SK-N-SH treated with all-trans-retinoic acid at 6 μM for 48 hours (cell line): Measurements from ENCODE around the gene NXPH2.
"Not testable (repeated sequence)": the region's sequence is repeated elsewhere in the genome, so short reads cannot be mapped to it uniquely, and the experiment has no call there.

Experiments
- ATAC-seq: fragments of 200-7000 bp; cut with Tn5 transposase; 3 replicates; pipeline ENCODE4 v1.9.1; 2020; ENCODE audit warnings: mild to moderate bottlenecking, moderate library complexity
- ARNTL ChIP-seq: fragments of 450-650 bp; formaldehyde crosslinking; IDR thresholded peaks from 2 replicates; pipeline ENCODE4 v1.5.0; 2020; ENCODE audit warnings: low read depth, mild to moderate bottlenecking, moderate library complexity, borderline replicate concordance
- BACH2 ChIP-seq: fragments of 250-450 bp; sonication (Bioruptor Pico); IDR thresholded peaks from 2 replicates; pipeline ENCODE4 v1.9.0; 2021; ENCODE audit warnings: mild to moderate bottlenecking, borderline replicate concordance
- CREB5 ChIP-seq: fragments of 250-450 bp; sonication (Bioruptor Pico); IDR thresholded peaks from 2 replicates; pipeline ENCODE4 v1.5.1; 2020; ENCODE audit warnings: low read depth, mild to moderate bottlenecking, moderate library complexity
- CSDC2 ChIP-seq: fragments of 250-450 bp; sonication (Bioruptor Pico); IDR thresholded peaks from 2 replicates; pipeline ENCODE4 v1.5.0; 2020; ENCODE audit warnings: mild to moderate bottlenecking, moderate library complexity
- ESRRG ChIP-seq: fragments of 250-450 bp; sonication (Bioruptor Pico); IDR thresholded peaks from 2 replicates; pipeline ENCODE4 v1.6.1; 2021; ENCODE audit warnings: mild to moderate bottlenecking
- GLIS3 ChIP-seq: fragments of 250-450 bp; sonication (Bioruptor Pico); IDR thresholded peaks from 2 replicates; pipeline ENCODE4 v1.5.0; 2020; ENCODE audit warnings: mild to moderate bottlenecking, moderate library complexity
- ISL1 ChIP-seq: fragments of 250-450 bp; sonication (Bioruptor Pico); IDR thresholded peaks from 2 replicates; pipeline ENCODE4 v2.1.2; 2022; ENCODE audit warnings: mild to moderate bottlenecking, moderate library complexity
- OSR1 ChIP-seq: fragments of 250-450 bp; sonication (Bioruptor Pico); IDR thresholded peaks from 2 replicates; pipeline ENCODE4 v1.8.0; 2022; ENCODE audit warnings: moderate library complexity, mild to moderate bottlenecking, inconsistent platforms
- PATZ1 ChIP-seq: fragments of 250-450 bp; sonication (Bioruptor Pico); IDR thresholded peaks from 2 replicates; pipeline ENCODE4 v1.8.0; 2020; ENCODE audit warnings: mild to moderate bottlenecking, moderate library complexity, borderline replicate concordance
- PPARA ChIP-seq: fragments of 250-450 bp; sonication (Bioruptor Pico); IDR thresholded peaks from 2 replicates; pipeline ENCODE4 v1.5.0; 2020; ENCODE audit warnings: mild to moderate bottlenecking, borderline replicate concordance
- RARB ChIP-seq: fragments of 250-450 bp; sonication (Bioruptor Pico); IDR thresholded peaks from 2 replicates; pipeline ENCODE4 v1.8.0; 2021; ENCODE audit warnings: mild to moderate bottlenecking, moderate library complexity
- SNAI2 ChIP-seq: fragments of 250-450 bp; sonication (Bioruptor Pico); IDR thresholded peaks from 2 replicates; pipeline ENCODE4 v1.5.0; 2020; ENCODE audit warnings: mild to moderate bottlenecking, moderate library complexity
- TCF4 ChIP-seq: fragments of 250-450 bp; sonication (Bioruptor Pico); IDR thresholded peaks from 2 replicates; pipeline ENCODE4 v1.8.0; 2021; ENCODE audit warnings: mild to moderate bottlenecking, moderate library complexity, borderline replicate concordance
- TOX ChIP-seq: fragments of 250-450 bp; sonication (Bioruptor Pico); IDR thresholded peaks from 2 replicates; pipeline ENCODE4 v1.8.0; 2021; ENCODE audit warnings: mild to moderate bottlenecking, moderate library complexity, borderline replicate concordance
- ZFP3 ChIP-seq: fragments of 250-450 bp; sonication (Bioruptor Pico); IDR thresholded peaks from 2 replicates; pipeline ENCODE4 v1.5.0; 2020; ENCODE audit warnings: mild to moderate bottlenecking, moderate library complexity
- ZFP30 ChIP-seq: fragments of 450-650 bp; formaldehyde crosslinking; IDR thresholded peaks from 2 replicates; pipeline ENCODE4 v1.5.0; 2022; ENCODE audit warnings: mild to moderate bottlenecking, moderate library complexity
- ZNF565 ChIP-seq: fragments of 450-650 bp; formaldehyde crosslinking; conservative IDR thresholded peaks from 2 replicates; pipeline ENCODE4 v1.5.0; 2020; ENCODE audit warnings: low read depth, mild to moderate bottlenecking, moderate library complexity
- ZNF70 ChIP-seq: fragments of 450-650 bp; formaldehyde crosslinking; IDR thresholded peaks from 2 replicates; pipeline ENCODE4 v1.5.0; 2020; ENCODE audit warnings: mild to moderate bottlenecking, moderate library complexity
- ZNF8 ChIP-seq: fragments of 450-650 bp; formaldehyde crosslinking; IDR thresholded peaks from 2 replicates; pipeline ENCODE4 v1.5.0; 2020; ENCODE audit warnings: mild to moderate bottlenecking, moderate library complexity
- TF ChIP-seq, protein P1 (sequence below): fragments of 250-450 bp; sonication (Bioruptor Pico); IDR thresholded peaks from 2 replicates; pipeline ENCODE4 v1.8.0; 2021; ENCODE audit warnings: low read depth, mild to moderate bottlenecking, moderate library complexity, borderline replicate concordance
- TF ChIP-seq, protein P2 (sequence below): fragments of 250-450 bp; sonication (Bioruptor Pico); IDR thresholded peaks from 2 replicates; pipeline ENCODE4 v1.5.1; 2021; ENCODE audit warnings: mild to moderate bottlenecking, moderate library complexity

NXPH2 gene

GRCh38 chr2:138744713-138745112, 35.5 kb downstream of the NXPH2 start:
- no peak for TF ChIP-seq PATZ1 (CRISPR knock-in tag)
- no peak for TF ChIP-seq GLIS3 (CRISPR knock-in tag)
- no peak for TF ChIP-seq BACH2 (CRISPR knock-in tag)
- no peak for TF ChIP-seq ZNF70 (CRISPR knock-in tag)
- TF ChIP-seq ZNF8 (CRISPR knock-in tag), result no peak
- TF ChIP-seq ISL1 (CRISPR knock-in tag), result no peak
- TF ChIP-seq OSR1 (CRISPR knock-in tag), result no peak
- TF ChIP-seq PPARA, result no peak
- TF ChIP-seq TCF4, result no peak
- TF ChIP-seq, protein P1, sequence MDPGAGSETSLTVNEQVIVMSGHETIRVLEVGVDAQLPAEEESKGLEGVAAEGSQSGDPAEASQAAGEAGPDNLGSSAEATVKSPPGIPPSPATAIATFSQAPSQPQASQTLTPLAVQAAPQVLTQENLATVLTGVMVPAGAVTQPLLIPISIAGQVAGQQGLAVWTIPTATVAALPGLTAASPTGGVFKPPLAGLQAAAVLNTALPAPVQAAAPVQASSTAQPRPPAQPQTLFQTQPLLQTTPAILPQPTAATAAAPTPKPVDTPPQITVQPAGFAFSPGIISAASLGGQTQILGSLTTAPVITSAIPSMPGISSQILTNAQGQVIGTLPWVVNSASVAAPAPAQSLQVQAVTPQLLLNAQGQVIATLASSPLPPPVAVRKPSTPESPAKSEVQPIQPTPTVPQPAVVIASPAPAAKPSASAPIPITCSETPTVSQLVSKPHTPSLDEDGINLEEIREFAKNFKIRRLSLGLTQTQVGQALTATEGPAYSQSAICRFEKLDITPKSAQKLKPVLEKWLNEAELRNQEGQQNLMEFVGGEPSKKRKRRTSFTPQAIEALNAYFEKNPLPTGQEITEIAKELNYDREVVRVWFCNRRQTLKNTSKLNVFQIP, result no peak
- no peak for TF ChIP-seq ZFP30 (CRISPR knock-in tag)
- no peak for TF ChIP-seq ESRRG
- TF ChIP-seq RARB, result no peak
- no peak for ATAC-seq

- TF ChIP-seq CREB5 (CRISPR knock-in tag) (no peak), SNAI2 (CRISPR knock-in tag) (no peak), TOX (no peak), OSR1 (CRISPR knock-in tag) (no peak), TCF4 (no peak), CSDC2 (CRISPR knock-in tag) (no peak), ESRRG (no peak), ARNTL (no peak), ZNF565 (CRISPR knock-in tag) (no peak), ZNF70 (CRISPR knock-in tag) (no peak)
- TF ChIP-seq, protein P1, result no peak
- TF ChIP-seq, protein P2, sequence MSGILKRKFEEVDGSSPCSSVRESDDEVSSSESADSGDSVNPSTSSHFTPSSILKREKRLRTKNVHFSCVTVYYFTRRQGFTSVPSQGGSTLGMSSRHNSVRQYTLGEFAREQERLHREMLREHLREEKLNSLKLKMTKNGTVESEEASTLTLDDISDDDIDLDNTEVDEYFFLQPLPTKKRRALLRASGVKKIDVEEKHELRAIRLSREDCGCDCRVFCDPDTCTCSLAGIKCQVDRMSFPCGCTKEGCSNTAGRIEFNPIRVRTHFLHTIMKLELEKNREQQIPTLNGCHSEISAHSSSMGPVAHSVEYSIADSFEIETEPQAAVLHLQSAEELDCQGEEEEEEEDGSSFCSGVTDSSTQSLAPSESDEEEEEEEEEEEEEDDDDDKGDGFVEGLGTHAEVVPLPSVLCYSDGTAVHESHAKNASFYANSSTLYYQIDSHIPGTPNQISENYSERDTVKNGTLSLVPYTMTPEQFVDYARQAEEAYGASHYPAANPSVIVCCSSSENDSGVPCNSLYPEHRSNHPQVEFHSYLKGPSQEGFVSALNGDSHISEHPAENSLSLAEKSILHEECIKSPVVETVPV, result no peak
- no peak for ATAC-seq
Observed at GRCh38 chr2:138742441-138743057, 37.6 kb downstream of the NXPH2 start.

DNA sequence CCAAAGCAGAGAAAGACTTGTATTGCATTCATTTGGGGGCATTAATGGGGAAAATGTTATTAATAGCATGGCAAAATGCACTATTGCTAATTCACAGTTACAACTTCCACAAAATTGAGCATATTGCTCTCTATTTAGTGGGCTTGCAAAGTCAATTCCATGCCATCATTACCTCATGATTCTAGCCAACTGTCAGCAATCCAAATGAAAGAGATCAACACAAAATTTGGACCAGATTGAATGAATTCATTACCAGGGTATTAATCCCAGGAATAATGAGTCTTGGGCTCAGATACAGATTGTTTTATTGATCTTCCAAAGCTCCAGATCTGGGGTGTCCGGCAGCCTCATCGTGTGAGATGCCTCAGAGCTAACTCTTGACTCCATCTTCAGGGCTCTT, 38.3 kb downstream of the NXPH2 start:
- ATAC-seq, result no peak
- TF ChIP-seq TOX, result no peak
- no peak for TF ChIP-seq OSR1 (CRISPR knock-in tag)
- TF ChIP-seq, protein P1, result no peak
- TF ChIP-seq ZFP3 (CRISPR knock-in tag), result no peak
- TF ChIP-seq ARNTL, result no peak
- TF ChIP-seq PATZ1 (CRISPR knock-in tag), result no peak
- TF ChIP-seq CREB5 (CRISPR knock-in tag), result no peak
- TF ChIP-seq BACH2 (CRISPR knock-in tag), result no peak
- no peak for TF ChIP-seq GLIS3 (CRISPR knock-in tag)
- TF ChIP-seq RARB, result no peak
- no peak for TF ChIP-seq PPARA
- TF ChIP-seq ZFP30 (CRISPR knock-in tag), result no peak
- no peak for TF ChIP-seq ZNF70 (CRISPR knock-in tag)
- TF ChIP-seq ESRRG, result no peak

GRCh38 chr2:138737009-138737554, 43.1 kb downstream of the NXPH2 start:
- ATAC-seq, result not testable (repeated sequence)
